HepG2 (cell line): ENCODE data around the gene RNF123. TPM values are rescaled to one million over a fixed set of nuclear protein-coding genes. Genes with fewer than 3 reads are reported as not detected.
"Not testable (repeated sequence)": the region's sequence is repeated elsewhere in the genome, so short reads cannot be mapped to it uniquely, and the experiment has no call there.

Source experiments
- ATAC-seq: fragments of 200-7000 bp; cut with Tn5 transposase; 3 replicates; pipeline ENCODE4 v1.9.1; 2020; ENCODE audit warnings: mild to moderate bottlenecking, moderate library complexity
- BruUV-seq: library from RNA; stranded (reverse); fragments of 400-500 nt; replicated peaks from 2 replicates; lab custom pipeline; 2021; lab: Mats Ljungman, UMichigan
- CTCF ChIA-PET: fragments of 300-600 bp; formaldehyde crosslinking; extraction: SDS; loops from one replicate; lab custom pipeline; 2021; ENCODE audit warnings: low total read pairs, inconsistent platforms, low intra/inter-chr PET ratio; lab: Yijun Ruan, JAX
- POLR2A ChIA-PET: fragments of 350-600 bp; sonication (Branson Sonifier 250); formaldehyde crosslinking; loops from one replicate; lab custom pipeline; 2020; ENCODE audit warnings: antibody characterized with exemption, inconsistent platforms; lab: Yijun Ruan, JAX
- DNase-seq: peaks from one replicate; pipeline ENCODE4 v3.0.0-alpha.2; 2015; ENCODE audit warnings: low spot score
- FAIRE-seq: peaks from 3 replicates; lab custom pipeline; 2011; peaks lifted over from hg19 to GRCh38; lab: Jason Lieb, UNC
- H2AFZ ChIP-seq: one replicate; pipeline ENCODE4 v1.6.1; 2011; ENCODE audit warnings: low read length, inconsistent platforms
- H3K27ac ChIP-seq: fragments of 300-600 bp; 3 replicates; pipeline ENCODE4 v1.8.0; 2011; ENCODE audit warnings: mixed run types, mild to moderate bottlenecking, mixed read lengths, low read length, inconsistent platforms; ENCODE audit not compliant: insufficient read depth; ENCODE audit errors: extremely low read length
- H3K27me3 ChIP-seq, 2 experiments: fragments of 200-600 bp in 1 of 2; 2 replicates in 1 of 2; 3 replicates in 1 of 2; pipeline versions ENCODE4 v1.6.0 to v1.8.0; 2011; ENCODE audit warnings: low read length in 2 of 2, mild to moderate bottlenecking in 2 of 2, moderate library complexity in 2 of 2, inconsistent platforms in 1 of 2; ENCODE audit not compliant: insufficient read depth in 2 of 2, control insufficient read depth in 1 of 2
- H3K36me3 ChIP-seq, 2 experiments: fragments of 200-600 bp in 1 of 2; replicated peaks in 1 of 2; 2 replicates in 1 of 2; 3 replicates in 1 of 2; pipeline versions ENCODE4 v1.5.1 to v1.8.0; 2011; ENCODE audit warnings: low read length in 2 of 2, inconsistent platforms in 1 of 2; ENCODE audit not compliant: insufficient read depth in 2 of 2, control insufficient read depth in 1 of 2
- H3K4me1 ChIP-seq: 2 replicates; pipeline ENCODE4 v1.5.1; 2012; ENCODE audit warnings: low read length, inconsistent platforms; ENCODE audit not compliant: insufficient read depth
- H3K4me2 ChIP-seq: 2 replicates; pipeline ENCODE4 v1.6.0; 2011; ENCODE audit warnings: low read depth, low read length, inconsistent platforms
- H3K4me3 ChIP-seq, 3 experiments: fragments of 200-600 bp in 1 of 3; sonication (generic), shearing (Covaris generic) in 1 of 3; replicated peaks in 1 of 3; 2 replicates each; pipeline ENCODE4 v1.5.1; 2011 to 2016; ENCODE audit warnings: low read length in 3 of 3, inconsistent platforms in 2 of 3, low read depth in 2 of 3, mild to moderate bottlenecking in 2 of 3, control low read depth in 1 of 3, mixed read lengths in 1 of 3; ENCODE audit not compliant: insufficient read depth in 1 of 3
- H3K79me2 ChIP-seq: one replicate; pipeline ENCODE4 v1.6.1; 2011; ENCODE audit warnings: low read length, inconsistent platforms; ENCODE audit not compliant: insufficient read depth
- H3K9ac ChIP-seq: 2 replicates; pipeline ENCODE4 v1.6.0; 2011; ENCODE audit warnings: mild to moderate bottlenecking, low read depth, low read length, inconsistent platforms; ENCODE audit not compliant: insufficient read depth
- H3K9me3 ChIP-seq: 2 replicates; pipeline ENCODE4 v1.5.1; 2012; ENCODE audit warnings: mild to moderate bottlenecking, low read length
- H4K20me1 ChIP-seq: 2 replicates; pipeline ENCODE4 v1.6.0; 2011; ENCODE audit warnings: inconsistent platforms, mild to moderate bottlenecking, low read length, moderate library complexity; ENCODE audit not compliant: insufficient read depth
- AKAP8 ChIP-seq: sonication (generic); formaldehyde crosslinking; IDR thresholded peaks from 2 replicates; pipeline ENCODE4 v1.5.1; 2020; ENCODE audit warnings: mild to moderate bottlenecking, missing genetic modification reagents
- DMAP1 ChIP-seq: IDR thresholded peaks from 2 replicates; pipeline ENCODE4 v1.6.1; 2016
- HOXA3 ChIP-seq: sonication (generic); formaldehyde crosslinking; IDR thresholded peaks from 2 replicates; pipeline ENCODE4 v1.5.0; 2020; ENCODE audit warnings: missing genetic modification reagents
- HOXD1 ChIP-seq: sonication (generic); formaldehyde crosslinking; IDR thresholded peaks from 2 replicates; pipeline ENCODE4 v1.5.0; 2020; ENCODE audit warnings: missing genetic modification reagents
- MXI1 ChIP-seq: IDR thresholded peaks from 3 replicates; pipeline ENCODE4 v1.6.1; 2012; ENCODE audit warnings: low read depth, low read length, inconsistent platforms, borderline replicate concordance
- NR2F6 ChIP-seq, 2 experiments: IDR thresholded peaks; 2 replicates each; pipeline ENCODE4 v1.6.1; 2016; ENCODE audit warnings: antibody characterized with exemption in 1 of 2, mild to moderate bottlenecking in 1 of 2
- PHF8 ChIP-seq: sonication (generic); formaldehyde crosslinking; IDR thresholded peaks from 2 replicates; pipeline ENCODE4 v1.5.0; 2020; ENCODE audit warnings: missing genetic modification reagents
- POLR2G ChIP-seq: fragments of 200-400 bp; formaldehyde crosslinking; IDR thresholded peaks from 2 replicates; pipeline ENCODE4 v1.6.1; 2018; ENCODE audit warnings: mild to moderate bottlenecking, low read depth, low read length, moderate library complexity
- SAP130 ChIP-seq: IDR thresholded peaks from 2 replicates; pipeline ENCODE4 v1.6.1; 2016; ENCODE audit warnings: low read depth
- TMF1 ChIP-seq: sonication (generic); formaldehyde crosslinking; IDR thresholded peaks from 2 replicates; pipeline ENCODE4 v1.8.1; 2022; ENCODE audit warnings: low read depth, missing genetic modification reagents
- XBP1 ChIP-seq: sonication (generic); formaldehyde crosslinking; IDR thresholded peaks from 2 replicates; pipeline ENCODE4 v1.5.0; 2020; ENCODE audit warnings: missing genetic modification reagents
- ZEB1 ChIP-seq: IDR thresholded peaks from 2 replicates; pipeline ENCODE4 v1.6.1; 2012; ENCODE audit warnings: mild to moderate bottlenecking, low read depth, inconsistent platforms; ENCODE audit not compliant: insufficient replicate concordance
- ZMYM4 ChIP-seq: sonication (generic); formaldehyde crosslinking; IDR thresholded peaks from 2 replicates; pipeline ENCODE4 v1.8.1; 2023; ENCODE audit warnings: mild to moderate bottlenecking, missing genetic modification reagents
- ZNF263 ChIP-seq: sonication (generic); formaldehyde crosslinking; IDR thresholded peaks from 2 replicates; pipeline ENCODE4 v1.4.0; 2020; ENCODE audit warnings: missing genetic modification reagents
- ZNF430 ChIP-seq: sonication (generic); formaldehyde crosslinking; IDR thresholded peaks from 2 replicates; pipeline ENCODE4 v1.9.0; 2021; ENCODE audit warnings: mild to moderate bottlenecking, missing genetic modification reagents
- ZNF446 ChIP-seq: sonication (generic); formaldehyde crosslinking; IDR thresholded peaks from 2 replicates; pipeline ENCODE4 v1.5.0; 2020; ENCODE audit warnings: mild to moderate bottlenecking, missing genetic modification reagents
- ZNF747 ChIP-seq: sonication (generic); formaldehyde crosslinking; IDR thresholded peaks from 2 replicates; pipeline ENCODE4 v1.8.1; 2023; ENCODE audit warnings: missing genetic modification reagents, mild to moderate bottlenecking, borderline replicate concordance
- ZNF878 ChIP-seq: sonication (generic); formaldehyde crosslinking; IDR thresholded peaks from 2 replicates; pipeline ENCODE4 v1.8.1; 2023; ENCODE audit warnings: mild to moderate bottlenecking, missing genetic modification reagents, moderate library complexity
- WGBS: methylation state at CpG from one replicate; pipeline ENCODE4 v1.1.6; 2017; ENCODE audit warnings: low lambda C conversion rate; 5-methylcytosine and 5-hydroxymethylcytosine counted together
- in situ Hi-C: cut with HindIII; loops from 2 replicates; pipeline ENCODE4 v1.10.0; 2017; ENCODE audit warnings: low pct_unique_long_range_greater_than_20kb; ENCODE audit not compliant: extremely low pct_ligation_motif_present
- intact Hi-C: fragments of 100-400 bp; cut with micrococcal nuclease; formaldehyde crosslinking; loops from one replicate; pipeline ENCODE4 v1.10.0; 2022; ENCODE audit not compliant: unreplicated experiment
- polyA plus RNA-seq, 8 experiments: library from polyadenylated mRNA; depleted of rRNA in 3 of 8; stranded (reverse) in 7 of 8; unstranded in 1 of 8; fragments of >200 nt; fragmentation: Illumina TruSeq in 4 of 8; extraction: Trizol in 4 of 8; gene quantifications; 2 replicates each; pipeline versions ENCODE4 v1.2.1 to v1.2.3, GENCODE V29; 2011 to 2016; ENCODE audit warnings: low read depth in 4 of 8, missing spikeins in 1 of 8, mixed read lengths in 1 of 8; ENCODE audit not compliant: insufficient read depth in 1 of 8
- total RNA-seq, 5 experiments: library from RNA; depleted of rRNA; stranded (reverse); fragments of >200 nt; fragmentation: Illumina TruSeq; extraction: Trizol; gene quantifications; 2 replicates each; pipeline ENCODE4 v1.2.3, GENCODE V29; 2016; ENCODE audit warnings: low read depth in 1 of 5
- TF ChIP-seq, protein P1 (sequence below): IDR thresholded peaks from 2 replicates; pipeline ENCODE4 v1.6.1; 2016; ENCODE audit warnings: mild to moderate bottlenecking, missing biosample characterization, missing genetic modification reagents

Gene RNF123
- total and polyA plus RNA-seq, 2 of the 13 experiments (the other 11 are each of a cell fraction or from before 2014, with no cell fraction given), result 29.9 to 82.2 TPM

DNA sequence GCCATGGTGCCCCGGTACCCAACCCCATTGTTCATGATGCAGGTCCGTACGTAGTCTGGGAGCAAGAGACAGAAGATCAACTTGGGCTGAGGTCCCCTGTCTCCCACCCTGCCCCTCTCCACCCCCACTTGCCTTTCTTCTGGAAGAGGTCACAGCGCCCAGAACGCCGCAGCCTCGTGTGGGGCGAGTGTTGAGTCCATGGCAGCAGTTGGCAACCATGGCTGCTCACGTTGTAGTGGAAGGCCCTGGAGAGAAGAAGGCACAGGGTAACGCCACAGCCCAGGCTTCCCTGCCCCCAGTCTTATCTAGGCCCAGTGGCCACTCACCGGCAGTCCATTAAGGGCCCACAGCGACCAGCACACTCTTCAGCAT is 1.9 kb upstream of the RNF123 start:
- H3K9me3 ChIP-seq, ATAC-seq, intact Hi-C loops, H2AFZ ChIP-seq, POLR2A ChIA-PET, H3K27me3 ChIP-seq, FAIRE-seq, in situ Hi-C loops, DNase-seq, CTCF ChIA-PET, BruUV-seq: not testable (repeated sequence)
- Histone ChIP-seq H3K4me2 (peak overlapping the region; percentile 96), H3K27ac (peak overlapping the region; percentile 96), H3K4me1 (peaks cover 53% of the 10 kb centered on the region), H3K4me3 (peak overlapping the region in 2 of 3 experiments; percentile 89 to 96; a peak in 3 of 6 replicates), H3K36me3 (peaks cover 13 to 19% of the 10 kb centered on the region in 2 experiments), H3K9ac (peak overlapping the region; percentile 97), H4K20me1 (peaks cover 12% of the 10 kb centered on the region; the same call in 1 of the 2 replicates), H3K79me2 (peaks cover 35% of the 10 kb centered on the region)
- WGBS, result 90% methylated on average over 9 of the region's 12 CpGs

DNA sequence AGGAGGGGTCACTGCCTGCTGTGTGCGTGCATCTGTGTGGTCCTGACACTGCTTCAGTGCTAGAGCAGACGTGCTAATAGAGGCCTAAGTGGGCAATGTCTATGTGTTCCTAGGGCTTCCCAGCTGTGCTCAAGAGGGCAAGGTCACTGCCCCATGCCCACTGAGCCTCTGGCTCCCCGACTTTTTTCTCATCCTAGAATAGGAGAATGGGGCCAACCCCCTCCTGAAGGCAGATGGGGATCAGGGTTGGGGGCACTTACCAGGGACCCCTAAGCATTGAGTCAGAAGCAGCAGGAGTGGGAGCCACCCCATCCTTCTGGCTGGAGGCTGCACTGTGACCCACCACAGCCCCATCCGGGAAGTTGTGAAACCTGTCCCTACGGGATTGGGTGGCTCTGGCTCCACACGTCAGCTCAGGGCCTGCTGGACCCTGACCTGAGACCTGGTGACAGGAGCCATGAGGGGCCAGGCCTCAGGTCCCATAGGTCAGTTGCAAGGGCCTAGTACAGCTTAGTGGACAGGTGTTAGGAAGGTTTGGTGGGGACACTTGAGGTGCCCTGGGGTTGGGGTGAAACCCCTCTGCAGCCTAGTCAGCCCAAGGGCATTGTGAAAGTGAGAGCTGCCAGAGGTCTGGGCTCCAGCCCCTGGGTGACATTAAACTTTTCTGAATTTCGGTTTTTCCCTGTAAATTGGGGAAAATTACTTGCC is 865 bp upstream of the RNF123 start:
- H2AFZ ChIP-seq, H3K27me3 ChIP-seq, BruUV-seq, intact Hi-C loops, CTCF ChIA-PET, H3K36me3 ChIP-seq, in situ Hi-C loops, H3K9me3 ChIP-seq: not testable (repeated sequence)
- POLR2A ChIA-PET, result interaction anchor here (0.6 to 2.3 kb wide), 7 partner anchors 13 to 266 kb away, joined by 3 to 18 read pairs (median 5); partner anchors contain the start of genes AMT, DAG1 and MON1A
- H3K4me2 ChIP-seq, result peak overlapping the region; percentile 96
- DNase-seq (peak; percentile 88), FAIRE-seq (peak; percentile 91), ATAC-seq (peak; percentile 89)
- H3K79me2 ChIP-seq, result peaks cover 38% of the 10 kb centered on the region
- peaks cover 12% of the 10 kb centered on the region; the same call in 1 of the 2 replicates for H4K20me1 ChIP-seq
- H3K27ac ChIP-seq, result peak overlapping the region; percentile 96
- H3K9ac ChIP-seq, result peak overlapping the region; percentile 97
- H3K4me3 ChIP-seq, result peak overlapping the region; percentile 75 to 96 (median 89)
- peaks cover 52% of the 10 kb centered on the region for H3K4me1 ChIP-seq
- 0% methylated on average over 3 of the region's 7 CpGs for WGBS
- TF ChIP-seq NR2F6 (IDR thresholded peaks at IDR 0.05) (peak; percentile 74; the same call in 1 of the 2 replicates), NR2F6 (CRISPR knock-in tag; IDR thresholded peaks at IDR 0.05) (peak; percentile 78), TMF1 (CRISPR knock-in tag) (0 out of 2 replicates have a peak, but pooled peaks have one; percentile 25), AKAP8 (peak; percentile 47; the same call in 1 of the 2 replicates), DMAP1 (CRISPR knock-in tag) (peak; percentile 93), SAP130 (peak; percentile 93), PHF8 (CRISPR knock-in tag) (peak; percentile 64), ZNF878 (CRISPR knock-in tag) (peak; percentile 68; the same call in 1 of the 2 replicates), ZEB1 (peak; percentile 40), ZNF747 (CRISPR knock-in tag) (0 out of 2 replicates have a peak, but pooled peaks have one; percentile 31), ZMYM4 (CRISPR knock-in tag) (0 out of 2 replicates have a peak, but pooled peaks have one; percentile 42), XBP1 (CRISPR knock-in tag) (peak; percentile 77; the same call in 1 of the 2 replicates), ZNF446 (CRISPR knock-in tag) (0 out of 2 replicates have a peak, but pooled peaks have one; percentile 8), ZNF263 (CRISPR knock-in tag) (peak; percentile 16; the same call in 1 of the 2 replicates), HOXD1 (CRISPR knock-in tag) (0 out of 2 replicates have a peak, but pooled peaks have one; percentile 68), ZNF430 (CRISPR knock-in tag) (0 out of 2 replicates have a peak, but pooled peaks have one; percentile 65), HOXA3 (CRISPR knock-in tag) (peak; percentile 67; the same call in 1 of the 2 replicates), MXI1 (peak; percentile 38; the same call in 1 of the 3 replicates), POLR2G (peak; percentile 80)
- TF ChIP-seq, protein P1, sequence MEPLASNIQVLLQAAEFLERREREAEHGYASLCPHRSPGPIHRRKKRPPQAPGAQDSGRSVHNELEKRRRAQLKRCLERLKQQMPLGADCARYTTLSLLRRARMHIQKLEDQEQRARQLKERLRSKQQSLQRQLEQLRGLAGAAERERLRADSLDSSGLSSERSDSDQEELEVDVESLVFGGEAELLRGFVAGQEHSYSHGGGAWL (CRISPR knock-in tag), result peak; percentile 69; the same call in 1 of the 2 replicates
